Nephron progenitor cell (in vitro differentiated cells): ENCODE measurements around the gene NEK3.
"Not testable (repeated sequence)": the region's sequence is repeated elsewhere in the genome, so short reads cannot be mapped to it uniquely, and the experiment has no call there.

ENCODE experiments used
- DNase-seq: peaks from one replicate; pipeline ENCODE4 v3.0.0; 2021
- H3K27ac Mint-ChIP-seq: 2 replicates; pipeline ENCODE4 v1.8.0; 2021; ENCODE audit warnings: mild to moderate bottlenecking, moderate library complexity, mixed read lengths
- H3K27me3 Mint-ChIP-seq: 2 replicates; pipeline ENCODE4 v1.8.0; 2021; ENCODE audit warnings: mild to moderate bottlenecking, low read depth, mixed read lengths; ENCODE audit not compliant: poor library complexity
- H3K36me3 Mint-ChIP-seq: 2 replicates; pipeline ENCODE4 v1.8.0; 2021; ENCODE audit warnings: low read depth, mixed read lengths
- H3K4me1 Mint-ChIP-seq: 2 replicates; pipeline ENCODE4 v1.8.0; 2021; ENCODE audit warnings: mixed read lengths
- H3K4me3 Mint-ChIP-seq: 2 replicates; pipeline ENCODE4 v1.8.0; 2021; ENCODE audit warnings: mild to moderate bottlenecking, moderate library complexity, mixed read lengths
- H3K9me3 Mint-ChIP-seq: 2 replicates; pipeline ENCODE4 v1.8.0; 2021; ENCODE audit warnings: mild to moderate bottlenecking, moderate library complexity, mixed read lengths
- CTCF ChIP-seq: fragments of 200-600 bp; sonication (generic); IDR thresholded peaks from 2 replicates; pipeline ENCODE4 v1.5.0; 2021; ENCODE audit warnings: antibody characterized with exemption

NEK3 gene

GRCh38 chr13:52164989-52165388 is 5.6 kb upstream of the NEK3 start:
- TF ChIP-seq CTCF: no peak
- no peak overlapping the region for H3K4me3 Mint-ChIP-seq
- no peak overlapping the region for H3K27ac Mint-ChIP-seq

GRCh38 chr13:52163878-52164277 is 4.5 kb upstream of the NEK3 start:
- not testable (repeated sequence) for H3K4me3 Mint-ChIP-seq, DNase-seq, H3K27me3 Mint-ChIP-seq, H3K9me3 Mint-ChIP-seq
- Mint-ChIP-seq H3K36me3 (peaks cover 34% of the 10 kb centered on the region), H3K27ac (peak overlapping the region; percentile 37), H3K4me1 (peaks cover 21% of the 10 kb centered on the region)

More at GRCh38 chr13:52164989-52165388, 5.6 kb upstream of the NEK3 start:
- Mint-ChIP-seq H3K9me3 (peaks cover under 1% of the 10 kb centered on the region), H3K27me3 (no peaks in the 10 kb centered on the region), H3K4me1 (peaks cover 16% of the 10 kb centered on the region), H3K36me3 (peaks cover 36% of the 10 kb centered on the region)
- DNase-seq: no peak

DNA sequence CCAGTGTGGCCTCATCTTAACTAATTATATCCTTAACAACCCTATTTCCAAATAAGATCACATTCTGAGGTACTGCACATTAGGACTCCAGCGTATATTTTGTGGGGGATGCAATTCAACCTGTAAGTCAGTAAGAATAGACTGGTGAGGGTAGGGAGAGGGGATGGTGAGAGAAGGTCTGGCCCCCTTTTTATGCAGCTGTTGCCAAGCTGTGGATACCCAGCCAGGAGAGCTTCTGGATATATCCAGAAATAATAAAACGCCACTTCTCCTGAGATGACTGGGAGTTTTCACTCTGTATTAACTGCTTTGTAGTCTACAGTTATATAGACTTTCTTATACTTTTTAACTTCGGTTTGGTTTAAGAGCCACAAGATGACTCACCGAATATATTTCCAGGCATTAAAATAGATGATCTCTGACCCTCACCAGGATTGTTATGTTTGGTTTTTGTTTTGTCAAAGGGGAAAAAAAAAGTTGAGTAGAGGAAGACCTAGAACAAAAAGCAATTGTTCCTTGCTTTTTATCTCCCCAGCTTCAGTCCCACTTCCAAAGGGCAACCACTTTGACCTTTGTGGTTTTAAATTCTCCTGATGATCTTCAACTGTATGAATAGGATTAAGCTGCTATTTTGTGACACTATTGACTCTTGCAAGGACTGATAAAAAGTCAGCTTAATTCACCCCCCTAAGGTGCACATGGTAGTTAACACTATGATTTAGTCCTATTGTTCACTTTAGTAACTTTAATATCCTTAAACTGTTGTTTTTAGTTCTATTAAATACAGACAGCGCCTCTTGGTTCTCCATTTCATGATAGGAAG is 3.1 kb upstream of the NEK3 start:
- Mint-ChIP-seq H3K4me1 (peaks cover 34% of the 10 kb centered on the region), H3K36me3 (peaks cover 23% of the 10 kb centered on the region), H3K27me3 (peaks cover 4% of the 10 kb centered on the region), H3K4me3 (no peak overlapping the region), H3K9me3 (peaks cover 5% of the 10 kb centered on the region), H3K27ac (peak overlapping the region; percentile 18)
- DNase-seq: no peak
- no peak for TF ChIP-seq CTCF

- Mint-ChIP-seq H3K27ac (no peak overlapping the region), H3K9me3 (peaks cover 5% of the 10 kb centered on the region), H3K36me3 (peaks cover 10% of the 10 kb centered on the region), H3K4me1 (peaks cover 46% of the 10 kb centered on the region), H3K4me3 (no peak overlapping the region), H3K27me3 (peaks cover 4% of the 10 kb centered on the region)
- no peak for DNase-seq
- no peak for TF ChIP-seq CTCF
These were observed 1.8 kb upstream of the NEK3 start for GRCh38 chr13:52161181-52161646.

DNA sequence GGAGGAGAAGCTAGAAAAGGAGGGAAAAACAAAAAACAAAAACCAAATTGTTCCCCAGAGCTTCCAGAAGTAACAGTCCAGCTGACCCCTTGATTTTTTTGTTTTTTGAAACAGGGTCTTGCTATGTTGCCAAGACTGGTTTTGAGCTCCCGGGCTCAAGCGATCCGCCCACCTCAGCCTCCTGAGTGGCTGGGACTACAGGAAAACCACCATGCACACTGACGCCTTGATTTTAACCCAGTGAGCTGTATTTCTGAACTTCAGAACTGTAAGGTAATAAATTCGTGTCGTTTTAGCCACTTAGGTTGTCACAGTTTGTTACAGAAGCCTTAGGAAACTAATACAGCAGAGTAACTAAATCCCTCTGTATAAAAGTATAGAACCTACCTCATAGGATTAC is 1.1 kb upstream of the NEK3 start:
- Mint-ChIP-seq H3K4me1 (peaks cover 46% of the 10 kb centered on the region), H3K9me3 (peaks cover 5% of the 10 kb centered on the region)

DNA sequence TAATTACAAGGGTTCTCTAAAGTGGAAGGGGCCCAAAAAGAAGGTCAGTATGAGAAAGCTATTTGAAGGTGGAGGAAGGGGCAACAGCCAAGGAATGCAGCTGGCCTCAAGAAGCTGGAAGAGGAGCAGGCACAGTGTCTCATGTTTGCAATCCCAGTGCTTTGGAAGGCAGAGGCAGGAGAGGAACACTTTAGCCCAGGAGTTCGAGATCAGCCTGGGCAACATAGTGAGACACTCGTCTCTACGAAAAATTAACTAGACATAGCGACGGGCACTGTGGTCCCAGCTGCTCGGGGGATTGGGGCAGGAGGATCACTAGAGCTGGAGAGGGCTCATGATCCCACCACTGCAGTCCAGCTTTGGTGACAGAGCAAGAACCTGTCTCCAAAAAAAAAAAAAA is 656 bp upstream of the NEK3 start:
- H3K27me3 Mint-ChIP-seq: peaks cover 4% of the 10 kb centered on the region
- TF ChIP-seq CTCF: no peak
- H3K27ac Mint-ChIP-seq: no peak overlapping the region
- peaks cover 46% of the 10 kb centered on the region for H3K4me1 Mint-ChIP-seq
- peak overlapping the region; percentile 92 for H3K4me3 Mint-ChIP-seq
- DNase-seq: no peak
- H3K9me3 Mint-ChIP-seq: peaks cover 5% of the 10 kb centered on the region
- H3K36me3 Mint-ChIP-seq: peaks cover 2% of the 10 kb centered on the region

More for the DNA sequence above, 1.1 kb upstream of the NEK3 start:
- TF ChIP-seq CTCF: no peak
- no peak overlapping the region for H3K4me3 Mint-ChIP-seq
- H3K27ac Mint-ChIP-seq: no peak overlapping the region
- peaks cover 4% of the 10 kb centered on the region for H3K27me3 Mint-ChIP-seq
- peaks cover 6% of the 10 kb centered on the region for H3K36me3 Mint-ChIP-seq
- DNase-seq: no peak
